HG03045 (cell line): Measurements from ENCODE around the gene IDI1.
A peak's percentile ranks its signal among the peaks of the same experiment; 100 is the strongest.
"Not testable (repeated sequence)": the region's sequence is repeated elsewhere in the genome, so short reads cannot be mapped to it uniquely, and the experiment has no call there.

ENCODE experiments used
- ATAC-seq: cut with Tn5 transposase; IDR thresholded peaks from one replicate; pipeline ENCODE4 v1.9.1; 2021; ENCODE audit warnings: mild to moderate bottlenecking, moderate library complexity; ENCODE audit not compliant: unreplicated experiment

Gene IDI1

DNA sequence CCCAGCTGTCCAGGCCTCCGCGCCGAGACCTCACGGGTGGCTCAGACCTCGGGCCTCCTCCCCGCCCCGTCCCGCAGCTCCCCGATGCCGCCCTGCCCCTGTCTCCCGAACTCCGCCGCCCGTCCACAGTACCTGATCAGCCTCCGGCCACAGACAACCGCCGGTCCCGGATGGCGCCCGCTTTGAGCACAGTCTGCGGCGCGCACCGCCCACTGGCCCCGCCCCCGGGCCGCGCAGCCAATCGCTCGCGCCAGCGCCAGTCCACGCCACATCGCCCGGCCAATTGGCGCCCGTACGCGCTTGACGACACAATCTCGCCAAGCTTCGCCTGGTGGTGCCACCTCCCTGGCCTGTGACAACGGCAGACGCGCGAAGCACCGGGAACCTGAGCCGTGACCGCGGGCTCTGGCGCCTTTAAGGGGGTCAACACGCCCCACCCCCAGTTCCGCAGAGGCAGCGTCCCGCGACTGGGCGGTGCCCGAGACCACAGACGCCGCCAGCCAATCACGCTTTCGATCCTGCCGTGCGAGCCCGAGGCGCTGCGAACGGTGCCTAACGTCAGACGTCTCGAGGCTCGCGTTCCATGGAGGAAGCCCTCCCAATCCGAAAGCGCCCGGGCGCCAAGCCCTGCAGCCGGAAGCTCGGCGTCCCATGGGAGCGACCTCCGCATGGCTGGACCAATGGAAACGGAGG, at the start of gene IDI1:
IDI1 (minus strand) TSS at position 388 of the 693 bp plus-strand sequence; CDS start at position 272, 116 bp downstream.
- peak; percentile 84 for ATAC-seq

DNA sequence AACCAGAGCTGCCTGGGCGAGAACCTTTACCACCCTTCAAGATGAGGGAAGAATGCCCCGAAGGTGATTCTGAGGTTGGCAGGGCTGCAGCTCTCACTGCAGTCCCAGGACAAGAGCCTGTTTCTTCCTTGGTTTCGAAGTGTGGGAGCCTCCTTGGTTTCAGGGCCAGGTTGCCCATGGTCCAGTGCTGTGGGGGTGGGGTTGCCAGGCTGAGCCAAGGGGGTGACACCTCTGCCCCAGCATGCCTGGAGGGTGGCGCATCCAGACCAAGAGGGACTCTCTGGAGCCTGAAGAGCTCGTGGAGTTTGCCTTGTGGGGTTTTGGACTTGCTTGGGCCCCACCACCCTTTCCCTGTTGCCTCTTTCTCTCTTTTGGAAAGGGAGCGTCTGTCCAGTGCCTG, 48.5 kb upstream of the IDI1 start:
- ATAC-seq = no peak

DNA sequence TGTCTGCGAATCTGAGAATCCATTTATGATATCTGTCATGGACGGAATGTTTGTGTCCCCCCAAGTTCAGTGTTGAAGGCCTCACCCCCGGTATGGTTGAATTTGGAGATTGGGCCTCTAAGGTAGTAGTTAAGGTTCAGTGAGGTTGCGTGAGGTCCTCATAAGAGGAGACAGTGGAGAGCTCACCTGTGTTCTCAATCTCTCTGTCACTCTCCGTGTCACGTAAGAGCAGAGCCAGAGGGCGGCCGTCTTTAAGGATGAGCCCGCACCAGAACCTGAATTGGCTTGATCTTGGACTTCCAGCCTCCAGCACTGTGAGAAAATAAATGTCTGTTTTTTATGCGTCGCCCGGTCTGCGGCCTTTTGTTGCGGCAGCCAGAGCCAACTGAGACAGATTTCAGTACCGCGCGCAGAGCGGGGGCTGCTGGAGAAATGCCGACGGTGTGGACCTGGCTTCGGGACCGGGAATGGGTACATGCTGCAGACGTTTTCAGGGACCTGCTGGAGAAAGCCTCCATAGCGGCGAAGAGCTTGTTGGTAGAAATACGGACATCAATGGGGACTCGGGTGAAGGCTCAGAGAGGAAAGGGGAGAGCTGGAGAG, 47.5 kb upstream of the IDI1 start:
- no peak for ATAC-seq

DNA sequence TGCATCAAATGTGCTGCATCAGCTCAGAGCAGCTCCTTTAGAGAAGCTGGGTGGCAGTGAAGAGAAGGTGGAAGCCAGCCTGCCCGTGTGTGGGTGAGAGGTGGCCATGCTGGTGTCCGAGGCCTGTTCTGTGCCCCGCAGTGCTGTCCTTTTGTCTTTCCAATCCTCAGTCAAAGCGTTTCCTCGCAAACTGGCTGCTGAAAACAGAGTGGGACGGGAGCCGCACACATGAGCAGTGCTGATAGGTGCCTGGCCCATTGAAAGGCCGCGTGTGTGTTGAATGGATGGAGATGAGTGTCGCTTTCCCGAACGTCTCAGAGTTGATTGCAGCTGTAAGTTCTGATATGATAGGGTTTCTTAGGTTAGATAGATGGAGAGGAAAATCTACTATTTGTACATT, 46.6 kb upstream of the IDI1 start:
- ATAC-seq = no peak

DNA sequence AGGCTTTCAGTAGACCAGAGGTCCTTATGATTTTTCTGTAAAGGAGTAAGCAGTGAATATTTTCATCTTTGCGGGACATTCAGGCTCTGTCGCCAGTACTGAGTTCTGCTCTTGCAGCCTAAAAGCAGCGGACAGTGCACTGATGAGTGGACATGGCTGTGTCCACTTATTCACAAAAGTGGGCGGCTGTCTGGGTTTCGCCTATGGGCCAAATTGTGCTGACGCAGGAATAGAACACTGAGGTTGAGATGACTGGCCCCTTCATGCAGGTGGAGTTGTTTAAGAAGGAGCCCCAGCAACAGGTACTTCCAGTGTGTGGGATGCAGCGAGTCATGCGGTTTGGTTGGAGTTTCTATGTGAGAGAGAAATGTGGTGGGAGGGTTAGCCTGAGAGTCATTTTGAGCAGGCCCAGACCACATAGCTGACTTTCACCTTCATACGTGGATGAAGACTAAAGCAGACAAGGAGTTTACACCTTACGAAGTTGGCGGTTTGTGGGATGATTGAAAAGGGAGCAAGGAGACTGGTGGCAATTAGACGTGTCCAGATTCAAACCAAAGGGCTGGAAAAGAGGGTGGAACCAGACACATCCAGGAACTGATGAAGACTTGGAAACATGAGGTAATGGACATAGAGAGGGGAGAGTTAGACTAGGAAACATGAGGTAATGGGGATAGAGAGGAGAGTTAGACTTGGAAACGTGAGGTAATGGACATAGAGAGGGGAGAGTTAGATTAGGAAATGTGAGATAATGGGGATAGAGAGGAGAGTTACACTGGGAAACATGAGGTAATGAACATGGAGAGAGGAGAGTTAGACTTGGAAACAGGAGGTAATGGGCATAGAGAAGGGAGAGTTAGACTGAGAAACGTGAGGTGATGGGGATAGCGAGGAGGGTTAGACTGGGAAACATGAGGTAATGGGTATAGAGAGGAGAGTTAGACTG, 45.5 kb upstream of the IDI1 start:
- peak; percentile 82 for ATAC-seq

DNA sequence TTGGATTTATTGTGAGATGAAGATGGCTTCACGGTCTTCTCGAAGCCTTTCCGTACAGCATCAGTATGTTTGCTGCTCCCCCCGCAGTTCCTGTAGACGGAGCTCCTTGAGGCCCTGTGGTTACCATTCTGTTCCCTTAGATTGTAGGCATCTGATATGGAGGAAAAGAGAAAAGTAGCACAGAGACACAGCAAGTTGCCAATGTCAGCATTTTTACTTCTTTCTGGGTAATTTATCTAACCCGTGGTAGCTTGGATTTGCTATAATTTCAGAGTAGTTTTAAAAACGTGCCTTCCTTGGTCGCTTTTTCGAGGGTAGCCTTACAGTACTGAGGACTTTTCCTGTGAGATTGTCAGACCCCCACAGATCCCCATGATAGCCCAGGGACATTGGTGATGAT, 44.8 kb upstream of the IDI1 start:
- no peak for ATAC-seq

DNA sequence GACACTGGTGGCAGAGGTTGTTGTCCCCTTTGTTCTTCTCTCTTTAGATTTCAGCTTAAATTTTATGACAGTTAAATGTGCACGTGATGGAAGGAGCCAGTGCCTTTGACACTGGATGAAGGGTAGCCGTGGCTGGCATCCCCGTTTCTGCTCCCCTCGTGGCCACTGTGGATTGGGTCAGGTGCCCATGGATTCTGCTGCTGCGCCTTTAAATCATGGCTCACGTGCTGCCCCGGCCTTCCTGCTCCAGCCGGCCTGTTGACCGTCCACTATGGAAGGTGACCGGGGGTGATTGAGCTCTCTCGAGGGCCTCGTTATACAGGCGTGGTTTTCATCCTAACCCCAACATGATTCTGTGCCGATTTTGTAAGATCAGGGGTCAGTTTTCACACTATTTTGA, 41.8 kb upstream of the IDI1 start:
- no peak for ATAC-seq

DNA sequence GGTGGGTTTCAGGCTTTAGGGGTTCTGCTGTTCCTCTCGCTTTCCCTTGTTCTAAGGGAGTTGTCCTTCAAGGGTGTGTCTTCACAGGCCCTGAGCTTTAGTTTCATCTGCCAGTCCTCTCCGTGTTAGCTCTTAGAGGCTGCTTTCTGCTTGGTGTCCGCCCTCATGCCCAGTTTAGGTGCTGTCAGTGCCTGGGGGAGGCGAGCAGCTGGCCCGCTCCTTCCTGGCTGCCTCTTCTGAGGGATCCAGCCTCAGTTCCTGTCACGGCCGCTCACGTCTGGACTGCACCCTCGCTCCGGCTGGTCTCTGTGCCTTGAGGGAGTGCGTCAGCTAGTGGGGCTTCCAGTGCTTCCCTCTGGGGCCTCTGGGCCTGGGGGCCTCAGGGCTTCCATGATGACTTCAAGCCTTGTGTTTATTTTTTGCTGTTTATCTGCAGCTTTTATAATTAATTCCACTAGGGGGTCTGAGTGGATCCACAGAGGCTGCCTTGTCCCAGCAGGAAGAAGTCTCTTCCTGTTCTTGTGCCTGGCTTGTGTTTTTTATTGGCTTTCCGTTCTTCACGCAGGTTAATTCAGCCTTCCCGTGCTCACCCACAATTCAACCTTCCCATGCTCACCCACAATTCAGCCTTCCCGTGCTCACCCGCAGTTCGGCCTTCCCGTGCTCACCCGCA, 40.2 kb upstream of the IDI1 start:
- ATAC-seq = no peak

DNA sequence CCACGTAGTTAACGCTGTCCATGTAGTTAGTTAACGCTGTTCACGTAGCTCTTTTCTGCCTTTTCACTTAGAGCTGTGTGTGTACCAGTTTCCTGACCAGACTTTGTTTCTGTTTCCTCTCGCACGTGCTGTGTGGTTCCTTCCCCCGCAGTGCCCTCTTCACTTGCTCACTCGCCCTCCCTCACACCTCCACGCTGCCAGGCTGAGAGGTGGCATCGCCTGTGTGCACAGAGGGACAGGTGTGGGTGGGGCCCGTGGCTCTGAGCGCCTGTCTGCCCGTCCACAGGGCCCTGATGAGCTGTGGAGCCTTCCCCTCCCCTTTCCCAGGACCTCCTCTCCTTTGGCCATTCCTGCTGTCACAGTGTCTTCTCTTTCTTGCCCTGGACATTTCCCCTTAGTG, 37.9 kb upstream of the IDI1 start:
- ATAC-seq = no peak

DNA sequence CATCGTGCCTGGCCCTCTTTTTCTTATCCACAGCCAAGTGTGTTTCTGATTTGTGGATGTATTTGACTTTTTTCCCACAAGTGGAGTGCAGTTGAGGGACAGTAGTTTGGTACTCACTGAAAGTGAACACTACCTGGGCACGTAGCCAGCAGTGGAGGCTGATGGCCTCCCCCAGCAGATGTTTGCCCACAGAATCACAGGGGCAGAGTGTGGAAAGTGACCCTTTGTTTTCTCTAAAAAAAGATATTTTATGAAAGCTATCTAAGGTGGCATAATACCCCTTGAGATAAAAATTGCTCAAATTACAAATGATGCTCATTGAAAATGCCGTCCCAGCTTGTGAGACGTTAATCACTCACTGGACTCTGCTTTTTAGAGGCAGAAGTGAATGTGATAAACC, 36.3 kb upstream of the IDI1 start:
- no peak for ATAC-seq

DNA sequence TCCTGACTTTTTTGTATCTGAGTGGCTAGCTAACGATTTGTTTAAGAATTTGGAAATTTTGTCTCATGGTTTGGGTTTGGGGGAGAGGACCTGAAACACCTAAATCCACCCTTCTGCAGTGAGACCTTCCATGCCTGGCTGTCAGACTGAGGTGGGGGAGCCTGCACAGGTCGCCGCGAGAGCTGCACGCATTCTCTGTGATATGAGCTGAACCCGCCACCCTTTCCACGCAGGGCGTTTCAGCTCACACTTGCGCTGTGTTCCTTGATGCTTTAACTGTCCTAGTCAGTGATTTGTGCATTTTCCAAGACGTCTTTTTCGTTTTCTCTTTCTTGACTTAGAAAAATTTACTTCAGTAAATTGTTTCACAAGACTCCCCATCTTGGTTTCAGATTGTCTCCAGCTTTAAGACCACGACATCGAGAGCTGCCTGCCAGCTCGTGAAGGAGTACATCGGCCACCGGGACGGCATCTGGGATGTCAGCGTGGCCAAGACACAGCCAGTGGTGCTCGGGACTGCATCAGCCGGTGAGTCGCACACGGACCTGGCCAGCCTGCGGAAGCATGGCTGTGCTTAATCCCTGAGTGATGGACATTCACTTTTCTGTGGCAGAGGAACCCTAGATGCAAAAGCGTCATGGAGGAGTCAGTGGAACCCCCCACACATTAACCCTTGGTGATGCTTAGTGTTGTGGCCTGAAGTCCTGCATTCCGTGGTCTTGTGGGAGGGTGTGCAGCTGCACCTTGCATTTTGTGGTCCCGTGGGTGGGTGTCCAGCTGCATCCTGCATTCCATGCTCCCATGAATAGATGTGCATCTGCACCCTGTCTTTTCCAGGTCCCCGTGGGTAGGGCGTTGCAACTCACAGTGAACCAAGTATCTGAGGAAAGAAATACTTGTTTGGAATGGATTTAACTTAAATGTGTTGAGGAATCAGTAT, 35.4 kb upstream of the IDI1 start:
- no peak for ATAC-seq

DNA sequence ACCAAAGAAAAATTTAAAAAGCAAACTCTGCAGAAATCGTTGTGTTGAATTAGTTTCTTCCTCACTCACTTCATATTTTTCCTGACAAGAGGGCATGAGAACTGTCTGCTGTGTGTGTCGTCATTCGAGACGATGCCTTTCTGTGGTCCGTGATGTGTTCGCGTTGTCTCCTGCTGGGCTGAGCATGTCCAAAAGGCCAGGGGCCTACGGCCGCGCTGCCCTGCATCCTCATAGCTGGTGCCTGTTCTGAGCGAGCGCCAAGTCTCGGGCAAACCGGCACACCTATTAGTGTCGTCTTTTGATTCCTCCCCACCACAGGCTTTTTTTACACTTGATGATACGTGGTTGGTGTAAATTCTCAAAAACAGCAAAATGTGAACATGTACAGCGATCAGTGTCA, 34.7 kb upstream of the IDI1 start:
- ATAC-seq = no peak

DNA sequence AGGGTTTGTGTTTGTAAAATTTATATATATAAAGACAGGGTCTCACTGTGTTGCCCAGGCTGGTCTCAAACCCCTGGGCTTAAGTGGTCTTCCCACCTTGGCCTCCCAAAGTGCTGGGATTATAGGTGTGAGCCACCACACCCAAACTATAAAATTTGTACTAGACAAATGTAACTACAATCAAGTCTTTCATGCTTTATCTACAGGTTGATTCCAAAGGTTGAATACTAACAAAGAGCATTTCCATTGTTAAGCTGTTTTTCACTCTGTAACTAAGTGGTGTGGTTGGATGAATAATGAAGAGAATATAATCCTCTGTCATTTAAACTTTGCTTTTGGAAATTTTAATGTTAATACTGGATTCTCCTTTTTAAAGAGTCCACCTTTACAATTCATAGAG, 29.7 kb upstream of the IDI1 start:
- ATAC-seq = no peak

DNA sequence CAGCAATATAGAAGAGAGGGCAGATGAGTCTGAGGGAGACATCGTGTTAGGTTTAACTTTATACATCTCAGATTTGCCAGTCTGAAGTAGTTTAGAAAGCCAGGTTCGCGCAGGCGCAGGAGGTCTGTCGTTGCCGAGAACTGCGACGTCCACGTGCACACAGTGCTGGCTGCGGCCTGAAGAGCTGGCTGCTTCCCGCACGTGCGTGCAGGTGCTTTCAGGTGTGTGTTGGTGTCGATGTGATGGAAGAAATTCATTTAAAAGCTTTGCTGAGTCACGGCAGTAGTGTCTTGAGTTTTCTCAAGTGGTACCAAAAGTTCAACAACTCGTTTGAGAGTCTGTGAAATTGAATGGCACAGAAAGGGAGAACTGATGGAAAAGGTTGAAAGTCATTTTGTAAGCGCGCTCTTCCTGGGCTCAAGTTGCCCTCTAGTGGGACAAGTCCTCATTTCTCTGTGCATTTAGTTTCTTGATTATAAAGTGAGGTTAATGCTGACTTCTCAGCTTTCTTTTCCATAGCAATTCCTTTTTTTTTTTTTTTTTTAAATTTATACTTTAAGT, 25.9 kb upstream of the IDI1 start:
- no peak for ATAC-seq

DNA sequence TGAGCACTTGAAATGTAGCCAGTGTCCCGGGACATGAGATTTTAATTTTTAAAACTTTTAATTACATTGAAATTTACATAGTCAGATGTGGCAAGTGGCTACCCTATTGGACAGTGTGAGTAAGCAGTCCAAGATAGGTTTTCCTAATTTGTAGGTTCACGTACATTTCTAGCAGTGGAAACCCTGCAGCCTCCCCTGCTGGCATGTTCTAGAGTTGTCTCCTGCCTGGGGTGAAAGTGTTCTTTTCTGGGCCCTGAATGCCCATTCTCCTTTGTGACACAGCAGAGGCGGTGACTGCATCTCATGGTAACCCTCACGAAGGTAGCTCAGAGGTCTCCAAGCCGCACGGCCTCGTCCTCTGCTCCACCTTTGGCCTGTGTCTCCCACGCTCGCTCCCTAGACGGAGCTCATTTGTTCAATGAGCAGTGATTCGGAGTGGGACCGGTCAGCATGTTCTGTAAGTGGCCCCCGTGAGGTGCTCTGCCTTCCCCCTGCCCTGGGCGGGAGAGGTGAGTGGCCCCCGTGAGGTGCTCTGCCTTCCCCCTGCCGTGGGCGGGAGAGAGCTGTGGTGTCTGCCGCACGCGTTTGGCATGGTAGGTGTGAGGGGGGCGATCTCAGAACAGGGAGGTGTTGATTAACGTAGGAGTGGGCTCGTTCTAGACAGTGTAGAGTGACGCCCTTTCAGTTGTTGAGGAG, 25.3 kb upstream of the IDI1 start:
- ATAC-seq = no peak

DNA sequence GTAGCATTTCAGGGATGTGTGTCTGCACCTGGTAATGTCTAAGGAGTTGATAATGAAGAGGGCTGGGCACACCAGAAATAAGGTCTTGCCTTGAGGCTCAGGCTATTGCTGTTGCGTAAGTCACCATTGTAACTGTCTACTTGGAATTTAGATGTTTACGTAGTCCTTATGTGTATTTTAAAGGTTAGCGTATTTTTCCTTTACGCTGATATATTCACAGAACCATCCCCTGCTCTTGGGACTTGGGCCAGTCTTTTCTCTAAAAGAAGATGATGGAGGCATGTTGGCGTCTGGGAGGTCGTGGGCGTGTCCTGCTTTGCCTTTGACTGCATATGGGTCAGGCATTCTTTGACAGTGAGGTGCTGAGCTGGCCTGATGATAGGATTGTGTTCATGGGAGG, 22.0 kb upstream of the IDI1 start:
- no peak for ATAC-seq

DNA sequence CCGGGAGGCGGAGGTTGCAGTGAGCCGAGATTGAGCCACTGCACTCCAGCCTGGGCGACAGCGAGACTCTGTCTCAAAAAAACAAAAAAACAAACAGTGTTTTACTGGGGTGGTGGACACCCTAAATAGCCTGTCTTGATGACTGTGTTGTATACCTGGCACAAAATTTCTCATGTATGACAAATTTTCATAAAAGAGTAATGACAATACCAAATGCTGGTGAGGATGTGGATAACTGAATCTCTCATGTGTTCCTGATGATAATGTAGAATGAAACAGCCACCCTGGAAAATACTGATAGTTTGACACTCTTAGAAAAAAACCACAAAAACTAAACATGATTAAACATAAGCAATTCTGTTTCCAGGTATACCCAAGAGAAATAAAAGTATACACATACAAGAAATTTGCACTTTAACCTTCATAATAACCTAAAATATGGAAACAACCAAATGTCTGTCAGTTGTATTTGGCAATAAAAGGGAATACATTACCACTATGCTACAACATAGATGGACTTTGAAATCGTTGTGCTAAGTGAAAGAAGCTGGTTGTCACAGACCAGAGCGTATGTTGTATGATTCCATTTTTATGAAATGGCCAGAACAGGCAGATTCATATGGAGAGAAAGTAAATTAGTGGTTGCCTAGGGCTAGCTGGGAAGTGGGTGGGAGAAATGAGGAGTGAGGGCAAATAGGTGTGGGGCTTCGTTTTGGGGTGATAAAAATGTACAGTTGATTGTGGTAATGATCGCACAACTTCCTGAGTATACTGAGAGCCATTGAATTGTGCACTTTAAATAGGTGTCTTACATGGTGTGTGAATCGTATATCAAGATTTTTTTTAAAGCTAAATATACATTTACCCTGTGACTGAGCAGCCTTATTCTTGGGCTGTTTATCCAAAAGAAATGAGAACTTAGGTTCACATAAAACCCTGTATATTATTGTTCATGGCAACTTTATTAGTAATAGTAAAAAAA, 19.8 kb upstream of the IDI1 start:
- no peak for ATAC-seq

DNA sequence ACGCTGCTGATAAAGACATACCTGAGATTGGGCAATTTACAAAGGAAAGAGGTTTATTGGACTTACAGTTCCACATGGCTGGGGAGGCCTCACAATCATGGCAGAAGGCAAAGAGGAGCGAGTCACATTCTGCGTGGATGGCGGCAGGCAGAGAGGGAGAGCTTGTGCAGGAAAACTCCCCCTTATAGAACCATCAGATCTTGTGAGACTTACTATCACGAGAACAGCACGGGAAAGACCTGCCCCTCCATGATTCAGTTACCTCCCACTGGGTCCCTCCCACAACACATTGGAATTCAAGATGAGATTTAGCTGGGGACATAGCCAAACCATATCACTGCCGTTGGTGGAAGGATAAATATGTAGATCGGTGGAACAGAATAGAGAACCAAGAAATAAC, 17.8 kb upstream of the IDI1 start:
- not testable (repeated sequence) for ATAC-seq
